HG03175 (cell line): ENCODE results near the gene PPIF.
A peak's percentile ranks its signal among the peaks of the same experiment; 100 is the strongest.

Source experiments
- ATAC-seq: cut with Tn5 transposase; IDR thresholded peaks from one replicate; pipeline ENCODE4 v1.9.1; 2021; ENCODE audit warnings: mild to moderate bottlenecking, moderate library complexity; ENCODE audit not compliant: unreplicated experiment

Gene PPIF

DNA sequence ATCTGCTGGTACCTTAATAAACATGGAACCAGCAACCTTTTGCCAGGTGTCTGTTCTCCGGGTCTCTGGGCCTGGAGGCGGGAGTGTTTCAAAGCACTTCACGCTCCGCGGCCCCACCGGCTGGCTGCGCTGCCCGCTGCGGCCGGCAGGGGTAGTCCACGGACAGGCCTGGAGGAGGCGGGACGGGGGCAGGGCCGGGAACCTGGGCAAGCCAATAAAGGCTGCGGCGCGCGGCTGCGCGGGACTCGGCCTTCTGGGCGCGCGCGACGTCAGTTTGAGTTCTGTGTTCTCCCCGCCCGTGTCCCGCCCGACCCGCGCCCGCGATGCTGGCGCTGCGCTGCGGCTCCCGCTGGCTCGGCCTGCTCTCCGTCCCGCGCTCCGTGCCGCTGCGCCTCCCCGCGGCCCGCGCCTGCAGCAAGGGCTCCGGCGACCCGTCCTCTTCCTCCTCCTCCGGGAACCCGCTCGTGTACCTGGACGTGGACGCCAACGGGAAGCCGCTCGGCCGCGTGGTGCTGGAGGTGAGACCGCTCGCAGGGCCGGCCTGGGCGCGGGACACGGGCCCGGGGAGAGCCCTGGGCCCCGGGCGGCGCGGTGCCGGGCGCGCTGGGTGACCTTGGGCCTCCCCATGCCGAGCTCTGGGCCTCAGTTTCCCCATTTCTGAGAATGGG is at the start of gene PPIF:
TSS of gene PPIF (plus strand) at position 244 of the 668 bp plus-strand sequence. CDS start at position 324, 80 bp downstream.
- peak; percentile 81 for ATAC-seq

DNA sequence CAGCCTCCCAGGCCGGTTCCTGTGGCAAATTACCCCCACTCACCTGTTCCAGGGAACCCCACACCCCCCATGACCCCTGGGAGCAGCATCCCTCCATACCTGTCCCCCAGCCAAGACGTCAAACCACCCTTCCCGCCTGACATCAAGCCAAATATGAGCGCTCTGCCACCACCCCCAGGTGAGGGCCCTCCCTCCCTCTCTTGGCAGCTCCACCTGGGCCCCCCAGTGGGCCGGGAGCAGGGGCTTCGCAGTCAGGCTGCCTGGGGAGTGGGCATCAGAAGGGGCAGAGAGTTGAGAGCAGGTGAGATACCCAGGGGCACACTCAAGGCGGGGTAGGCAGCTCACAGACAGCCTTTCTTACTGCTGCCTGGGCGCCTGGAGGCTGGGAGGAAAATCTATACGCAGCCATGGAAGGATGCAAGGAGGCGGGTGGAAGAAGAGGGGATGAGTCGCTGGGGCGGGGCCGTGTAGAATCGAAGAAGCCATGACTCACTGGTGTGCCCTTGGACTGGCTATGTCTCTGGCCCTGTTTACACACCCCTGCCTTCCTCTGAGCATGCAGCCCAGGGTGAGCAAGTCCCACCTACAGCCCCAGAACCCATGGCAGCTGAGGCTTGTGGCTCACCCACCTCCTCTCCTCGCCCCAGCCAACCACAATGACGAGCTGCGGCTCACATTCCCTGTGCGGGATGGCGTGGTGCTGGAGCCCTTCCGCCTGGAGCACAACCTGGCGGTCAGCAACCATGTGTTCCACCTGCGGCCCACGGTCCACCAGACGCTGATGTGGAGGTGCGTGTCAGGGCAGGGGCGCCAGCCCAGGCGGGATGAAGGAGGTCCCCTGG is 48.6 kb upstream of the PPIF start:
- ATAC-seq: no peak

DNA sequence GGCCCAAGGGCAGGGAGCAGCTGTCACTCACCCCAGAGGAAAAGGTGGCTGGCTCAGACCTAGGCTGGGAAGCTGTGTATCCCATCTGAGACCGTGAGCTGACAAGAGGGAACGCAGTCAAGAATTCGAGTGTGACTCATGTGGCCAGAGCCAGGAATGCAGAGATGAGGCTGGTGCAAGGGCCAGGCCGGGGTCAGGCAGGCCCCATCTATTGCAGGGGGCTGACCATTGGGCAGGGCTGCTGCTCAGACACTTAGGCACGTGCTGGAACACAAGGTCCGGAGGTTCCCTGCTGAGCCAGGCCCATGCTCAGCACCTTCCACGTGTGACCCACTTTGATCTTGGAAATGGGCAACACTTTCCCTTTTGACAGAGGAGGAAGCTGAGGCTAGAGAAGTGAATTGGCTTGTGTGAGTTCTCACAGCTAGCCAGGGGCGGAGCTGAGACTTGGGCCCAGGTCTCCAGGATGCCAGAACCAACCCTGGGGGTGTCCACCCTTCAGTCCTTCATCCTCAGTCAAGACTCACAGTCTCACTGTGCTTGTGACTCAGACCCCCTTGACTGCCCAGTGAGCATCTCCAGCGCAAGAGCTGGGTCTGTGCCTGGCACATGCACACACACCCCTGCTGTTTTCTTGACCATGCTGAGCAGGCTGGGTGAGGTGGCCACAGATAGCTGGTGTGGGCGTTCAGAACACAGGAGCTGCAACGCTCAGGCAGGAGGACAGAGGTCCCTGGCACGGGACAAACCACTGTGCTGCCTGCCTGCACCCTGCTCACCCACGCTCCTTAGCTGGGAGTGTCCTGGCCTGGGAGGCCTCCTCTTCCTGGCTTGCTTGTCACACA is 47.6 kb upstream of the PPIF start:
- ATAC-seq: no peak

DNA sequence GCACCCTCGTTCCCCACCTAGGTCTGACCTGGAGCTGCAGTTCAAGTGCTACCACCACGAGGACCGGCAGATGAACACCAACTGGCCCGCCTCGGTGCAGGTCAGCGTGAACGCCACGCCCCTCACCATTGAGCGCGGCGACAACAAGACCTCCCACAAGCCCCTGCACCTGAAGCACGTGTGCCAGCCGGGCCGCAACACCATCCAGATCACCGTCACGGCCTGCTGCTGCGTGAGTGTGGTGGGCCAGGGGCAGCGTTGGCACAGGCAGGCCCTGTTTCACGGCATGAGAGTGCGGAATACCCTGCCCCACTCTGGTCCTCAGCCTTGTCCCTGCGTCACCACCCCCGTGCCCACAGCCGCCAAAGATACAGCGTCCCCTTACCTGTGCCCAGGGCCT is 46.6 kb upstream of the PPIF start:
- no peak for ATAC-seq

DNA sequence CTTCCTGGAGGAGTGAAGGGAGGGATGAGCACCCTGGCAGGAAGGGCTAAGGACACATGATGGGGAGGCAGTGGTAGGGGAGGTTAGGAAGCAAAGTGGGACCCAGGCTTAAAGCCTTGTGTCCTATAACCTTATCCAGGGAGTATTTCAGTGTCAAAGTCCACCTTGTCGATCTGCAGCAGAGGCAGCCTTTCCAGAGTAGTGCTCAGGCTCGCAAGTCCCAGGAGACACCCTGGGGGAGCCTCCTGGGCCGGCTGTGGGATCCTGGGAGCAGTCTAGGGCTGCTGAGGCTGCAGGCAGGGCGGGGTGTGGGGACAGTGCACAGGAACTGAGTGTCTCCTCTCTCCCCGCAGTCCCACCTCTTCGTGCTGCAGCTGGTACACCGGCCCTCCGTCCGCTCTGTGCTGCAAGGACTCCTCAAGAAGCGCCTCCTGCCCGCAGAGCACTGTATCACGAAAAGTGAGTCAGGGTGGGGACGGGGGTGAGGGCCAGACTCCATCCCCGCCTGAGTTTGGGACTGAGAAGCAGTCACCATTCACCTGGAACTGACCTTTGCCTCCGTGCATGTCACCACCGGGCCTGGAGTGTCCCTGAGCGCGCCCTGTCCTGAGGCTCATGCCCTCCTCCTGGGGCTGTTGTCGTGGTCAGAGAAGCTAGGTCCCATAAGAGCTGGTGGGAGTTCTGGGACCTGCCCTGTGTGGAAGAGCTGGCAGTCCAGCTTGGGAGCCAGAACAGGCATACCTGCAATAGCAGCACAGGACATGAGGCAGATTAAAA is 45.3 kb upstream of the PPIF start:
- ATAC-seq: no peak

DNA sequence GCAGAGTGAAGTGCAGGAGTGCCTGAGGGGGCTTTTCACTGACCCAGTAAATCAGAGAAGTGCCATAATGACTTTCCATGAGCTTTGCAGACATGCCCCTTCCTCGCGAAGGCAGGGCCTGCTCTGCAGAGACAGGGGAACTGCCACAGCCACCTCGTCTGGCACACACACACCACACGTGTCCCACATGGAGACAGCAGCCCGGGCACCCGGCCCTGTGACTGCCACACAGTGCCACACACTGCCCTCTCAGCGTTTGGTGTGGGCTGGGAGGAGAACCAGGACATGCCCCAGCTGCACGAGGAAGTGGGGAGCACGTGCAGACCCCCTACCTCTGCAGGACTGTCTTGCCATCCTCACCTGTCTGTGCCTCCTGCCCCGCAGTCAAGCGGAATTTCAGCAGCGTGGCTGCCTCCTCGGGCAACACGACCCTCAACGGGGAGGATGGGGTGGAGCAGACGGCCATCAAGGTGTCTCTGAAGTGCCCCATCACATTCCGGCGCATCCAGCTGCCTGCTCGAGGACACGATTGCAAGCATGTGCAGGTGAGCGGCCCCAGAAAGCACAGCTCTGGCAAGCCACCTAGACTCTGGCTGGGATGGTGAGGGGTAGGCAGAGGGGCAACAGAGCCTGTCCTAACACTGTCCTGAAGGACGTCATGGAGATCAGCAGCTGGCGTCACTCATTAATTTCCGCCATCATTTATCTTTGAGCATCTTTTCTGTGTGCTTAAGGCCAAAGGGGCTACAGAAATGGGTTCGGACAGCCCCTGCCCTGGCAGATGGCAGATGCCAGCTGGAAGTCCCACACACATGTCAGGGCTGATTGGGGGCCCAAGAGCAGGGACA is 43.4 kb upstream of the PPIF start:
- no peak for ATAC-seq

DNA sequence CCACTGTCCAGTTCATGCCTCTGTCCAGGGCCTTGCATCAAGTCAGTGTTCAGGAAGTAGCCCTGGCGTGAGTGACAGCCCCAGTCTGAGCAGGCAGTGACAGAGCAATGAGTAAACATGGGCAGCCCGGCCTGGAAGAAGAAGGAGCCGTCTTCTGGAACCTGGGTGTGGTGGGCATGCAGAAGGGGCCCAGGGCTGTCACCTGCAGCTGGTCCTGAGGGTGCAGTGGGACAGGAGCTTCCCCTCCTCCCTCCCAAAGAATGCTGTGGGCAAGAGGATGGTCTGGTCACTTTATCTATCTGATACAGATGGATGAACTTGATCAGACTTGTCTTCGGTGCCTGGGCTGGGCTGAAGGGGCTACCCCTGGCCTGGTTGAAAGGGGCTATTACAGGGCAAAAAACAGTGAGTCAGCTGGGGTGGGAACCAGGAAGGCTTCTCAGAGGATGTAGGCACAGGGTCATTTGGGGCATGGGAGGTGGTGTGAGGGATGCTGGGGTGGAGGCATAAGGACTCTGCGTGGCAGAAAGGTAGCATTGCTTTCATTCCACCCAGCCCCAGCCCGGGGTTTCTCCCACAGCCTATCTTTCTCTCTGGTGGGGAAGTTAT is 42.7 kb upstream of the PPIF start:
- no peak for ATAC-seq

DNA sequence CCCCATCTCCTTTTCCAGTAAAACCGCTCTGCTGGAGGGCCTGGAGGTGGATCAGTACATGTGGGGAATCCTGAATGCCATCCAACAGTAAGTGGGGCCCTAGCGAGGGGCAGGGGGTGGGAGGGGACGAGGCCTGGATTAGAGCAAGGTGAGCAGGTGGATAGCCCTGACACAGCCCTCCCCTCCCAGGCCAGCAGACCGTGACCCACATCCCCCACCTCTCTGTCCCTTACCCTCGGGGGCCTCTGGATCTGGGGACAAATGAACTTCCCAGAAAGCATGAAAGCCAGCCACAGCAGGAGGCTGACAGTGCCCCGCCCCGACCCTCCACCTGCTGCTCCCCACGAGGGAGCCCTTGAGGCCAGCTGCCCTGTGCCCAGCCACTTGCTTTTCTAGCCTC is 41.8 kb upstream of the PPIF start:
- no peak for ATAC-seq

DNA sequence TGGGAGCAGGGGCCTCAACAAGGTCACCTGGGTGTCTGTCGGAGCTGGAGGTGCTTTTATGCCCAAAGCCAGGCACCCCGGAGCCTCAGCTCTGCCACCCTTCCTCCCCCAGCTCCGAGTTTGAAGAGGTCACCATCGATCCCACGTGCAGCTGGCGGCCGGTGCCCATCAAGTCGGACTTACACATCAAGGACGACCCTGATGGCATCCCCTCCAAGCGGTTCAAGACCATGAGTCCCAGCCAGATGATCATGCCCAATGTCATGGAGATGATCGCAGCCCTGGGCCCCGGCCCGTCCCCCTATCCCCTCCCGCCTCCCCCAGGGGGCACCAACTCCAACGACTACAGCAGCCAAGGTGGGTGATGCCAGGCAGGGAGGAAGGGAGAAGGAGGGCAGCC is 41.3 kb upstream of the PPIF start:
- ATAC-seq: no peak

DNA sequence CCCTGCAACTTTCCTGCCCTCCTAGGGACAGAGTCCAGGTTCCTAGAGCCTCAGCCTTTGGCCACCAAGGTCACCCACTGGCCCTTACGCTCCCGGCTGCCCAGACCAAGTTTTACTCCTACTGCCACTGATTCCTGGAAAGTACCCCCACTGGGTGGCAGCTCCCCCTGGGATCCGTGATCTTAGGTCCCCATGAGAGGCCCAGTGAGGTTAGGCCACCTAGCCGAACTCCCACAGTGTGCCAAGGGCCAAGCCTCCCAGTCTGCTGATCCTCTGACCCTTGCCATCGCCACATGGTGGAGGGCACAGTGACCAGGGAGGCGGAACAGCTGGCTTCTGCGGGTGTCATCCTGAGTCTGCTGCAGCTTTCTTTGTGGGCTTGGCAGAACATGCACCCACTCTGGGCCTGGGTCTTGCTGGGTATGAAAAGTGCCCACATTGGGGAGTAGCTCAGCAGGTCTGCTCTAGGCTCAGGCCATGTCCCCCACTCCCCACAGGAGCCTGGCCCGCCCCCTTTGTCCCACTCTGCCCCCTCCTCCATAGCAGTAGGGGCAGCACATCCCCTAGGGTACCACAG is 40.5 kb upstream of the PPIF start:
- no peak for ATAC-seq

DNA sequence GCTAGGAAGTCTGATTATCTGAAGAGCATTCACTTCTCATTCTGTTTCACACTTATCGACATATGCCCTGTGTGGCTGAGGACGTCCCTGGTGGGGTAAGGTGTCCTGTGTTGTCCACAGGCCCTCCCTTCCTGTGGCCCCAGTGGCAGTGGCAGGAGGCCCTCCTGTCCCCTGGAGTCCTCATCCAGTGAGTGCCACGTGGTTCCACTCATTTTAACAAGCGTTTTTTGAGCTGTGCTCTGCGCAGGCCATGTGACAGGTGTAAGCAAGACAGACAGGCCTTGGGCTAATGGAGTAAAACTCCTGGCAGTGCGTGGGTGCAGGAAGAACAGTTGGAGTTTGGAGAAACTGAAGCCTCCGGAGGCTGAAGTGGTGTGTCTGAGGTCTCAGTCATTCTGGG is 39.3 kb upstream of the PPIF start:
- ATAC-seq: no peak

DNA sequence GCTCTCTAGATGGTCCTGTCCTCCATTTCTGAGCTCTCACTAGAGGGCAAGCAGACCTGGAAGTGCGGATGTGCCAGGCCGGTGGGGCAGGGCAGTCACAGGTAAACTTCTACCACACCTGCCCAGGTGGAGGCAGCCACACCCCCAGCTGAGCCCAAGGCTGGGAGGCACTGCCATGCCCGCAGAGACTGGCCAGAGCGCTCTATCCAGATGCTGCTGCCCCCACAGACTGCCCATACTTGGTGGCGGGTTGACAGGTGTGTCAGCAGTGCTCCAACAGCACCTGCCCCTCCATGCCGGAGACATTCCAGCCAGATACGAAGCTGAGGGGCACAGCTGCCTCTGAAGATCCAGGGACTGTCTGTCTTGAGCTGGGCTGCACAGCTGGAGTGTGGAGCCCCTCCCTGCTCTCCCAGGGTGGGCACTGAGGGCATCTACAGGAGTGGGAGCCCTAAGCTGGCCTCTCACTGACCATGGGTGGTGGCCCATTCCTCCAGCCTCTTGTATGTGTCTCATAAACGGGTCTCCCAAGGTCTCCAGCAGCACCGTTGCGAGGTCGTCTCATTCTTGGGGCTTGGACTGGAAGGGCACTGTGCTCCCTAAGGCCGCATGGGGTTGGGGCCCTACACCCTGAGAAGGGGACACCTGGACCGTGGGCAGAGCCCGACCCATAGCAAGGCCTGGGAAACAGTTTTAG is 38.2 kb upstream of the PPIF start:
- no peak for ATAC-seq

DNA sequence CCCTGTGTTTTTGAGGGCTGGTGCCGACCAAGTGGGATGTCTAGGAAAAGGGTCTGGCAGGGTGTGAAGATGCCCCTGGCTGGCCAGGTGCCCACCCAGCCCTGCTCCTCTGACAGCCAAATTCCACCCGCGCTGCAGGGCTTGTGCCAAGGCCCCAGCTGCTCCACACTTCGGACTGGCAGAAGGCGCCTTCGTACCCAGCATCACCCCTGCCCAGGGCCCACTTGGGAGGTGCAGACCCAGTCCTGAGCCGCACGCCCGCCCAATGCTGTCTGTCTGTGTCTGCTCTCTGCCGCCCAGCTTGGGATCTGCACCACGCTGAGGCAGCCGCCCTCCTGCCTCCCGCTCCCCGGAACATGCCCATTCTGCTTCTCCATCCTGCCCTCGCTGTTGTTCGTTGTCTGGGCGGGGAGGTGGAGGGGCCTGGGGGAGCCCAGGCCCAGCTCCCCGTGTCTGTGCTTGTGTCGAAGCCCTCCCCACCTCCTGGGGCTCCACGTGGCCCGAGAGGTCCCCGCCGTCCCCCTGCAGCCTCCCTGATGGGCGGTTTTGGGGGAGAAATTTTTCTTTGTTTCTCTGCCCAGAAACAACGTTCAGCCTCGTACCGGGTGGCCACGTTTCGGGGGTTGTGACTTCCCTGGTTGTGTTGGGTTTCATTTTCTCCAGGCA is 36.9 kb upstream of the PPIF start:
- no peak for ATAC-seq

DNA sequence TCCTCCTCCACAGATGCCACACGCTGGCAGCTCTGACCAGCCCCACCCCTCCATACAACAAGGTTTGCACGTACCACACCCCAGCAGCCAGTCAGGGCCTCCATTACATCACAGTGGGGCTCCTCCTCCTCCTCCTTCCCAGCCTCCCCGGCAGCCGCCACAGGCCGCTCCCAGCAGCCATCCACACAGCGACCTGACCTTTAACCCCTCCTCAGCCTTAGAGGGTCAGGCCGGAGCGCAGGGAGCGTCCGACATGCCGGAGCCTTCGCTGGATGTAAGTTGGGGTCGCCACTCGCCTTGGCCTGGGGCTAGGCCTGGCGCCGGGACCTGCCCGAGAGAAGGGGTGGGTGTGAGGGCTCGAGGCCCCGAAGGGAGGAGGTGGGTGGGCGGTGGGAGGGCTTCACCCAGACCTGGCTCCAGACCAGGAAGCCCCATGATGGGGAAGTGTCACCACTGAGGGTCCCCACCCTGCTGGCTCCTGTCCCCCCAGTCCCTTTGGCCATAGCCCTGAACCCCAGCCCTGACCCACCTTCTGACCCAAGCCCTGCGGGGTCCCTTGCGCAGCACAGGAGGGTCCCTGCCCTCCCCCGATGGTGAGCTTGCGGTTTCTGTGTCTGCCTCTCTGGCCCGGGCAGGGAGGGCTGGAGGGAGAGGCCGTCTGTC is 36.2 kb upstream of the PPIF start:
- no peak for ATAC-seq

DNA sequence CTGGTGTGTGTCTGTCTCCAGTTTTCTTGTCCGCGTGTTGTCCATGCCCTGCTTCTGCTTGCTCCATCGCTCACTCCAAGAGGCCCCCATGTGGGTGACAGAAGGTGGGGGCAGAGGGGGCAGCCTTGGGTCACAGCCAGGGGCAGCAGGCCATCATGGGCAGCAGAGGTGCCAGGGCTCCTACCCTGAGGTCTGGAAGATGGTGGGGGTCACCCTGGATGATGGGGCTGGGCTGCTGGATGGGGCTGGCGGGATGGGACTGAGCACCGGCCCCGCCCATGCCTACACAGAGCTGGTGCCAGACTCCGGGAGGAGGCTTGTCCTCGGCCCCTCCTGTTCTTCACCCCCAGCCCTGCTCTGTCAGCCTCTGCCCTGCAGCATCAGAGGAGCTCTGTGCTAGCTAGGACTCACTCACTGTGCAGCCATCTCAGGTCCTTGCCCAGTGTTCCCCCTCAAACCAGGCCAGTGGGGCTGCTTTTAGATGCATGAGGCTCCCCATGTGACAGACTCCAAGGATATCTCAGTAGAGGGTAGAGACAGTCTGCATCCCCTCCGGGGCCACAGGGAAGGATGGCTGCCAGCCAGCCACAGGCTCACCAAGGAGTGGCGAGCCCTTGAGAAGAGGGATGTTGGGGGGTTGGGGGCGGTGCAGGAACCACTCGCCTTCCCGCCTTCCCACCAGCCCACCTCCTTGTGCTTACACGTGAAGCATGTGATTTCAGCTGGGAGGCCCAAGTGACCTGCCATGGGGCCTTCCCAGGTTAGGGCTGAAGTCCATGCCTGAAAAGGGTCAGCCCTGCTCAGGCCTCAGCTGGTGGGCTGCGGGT is 35.5 kb upstream of the PPIF start:
- ATAC-seq: no peak

DNA sequence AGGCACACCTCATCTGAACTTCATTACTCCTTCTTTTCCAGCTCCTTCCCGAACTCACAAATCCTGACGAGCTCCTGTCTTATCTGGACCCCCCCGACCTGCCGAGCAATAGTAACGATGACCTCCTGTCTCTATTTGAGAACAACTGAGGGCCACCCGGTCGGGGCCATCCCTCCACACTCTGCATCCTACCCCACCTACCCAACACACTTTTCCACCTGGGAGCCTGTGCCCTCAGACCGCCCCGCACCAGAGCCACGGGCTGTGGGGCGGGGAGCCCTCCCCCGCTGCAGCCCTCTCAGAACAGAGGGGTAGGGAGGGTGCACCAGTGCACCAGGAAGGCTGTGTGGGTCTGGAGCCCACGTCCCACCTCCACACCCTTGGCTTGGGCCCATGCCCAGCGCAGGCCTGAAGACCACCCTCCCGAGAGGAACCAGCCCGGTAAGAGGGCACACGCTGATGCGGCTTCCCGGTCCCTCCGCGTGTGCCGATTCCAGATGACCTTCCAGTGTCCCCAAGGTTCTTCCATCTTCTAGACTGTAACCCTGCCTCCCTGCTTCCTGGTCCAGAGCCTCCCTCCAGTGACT is 34.6 kb upstream of the PPIF start:
- ATAC-seq: no peak
